GM12878 (cell line): ENCODE data around the gene TRIAP1. TPM values are rescaled to one million over a fixed set of nuclear protein-coding genes. Genes with fewer than 3 reads are reported as not detected.

Experiments
- ATAC-seq: fragments of 200-7000 bp; cut with Tn5 transposase; 3 replicates; pipeline ENCODE4 v1.9.1; 2020; ENCODE audit warnings: mild to moderate bottlenecking, moderate library complexity
- BruUV-seq: library from RNA; stranded (reverse); fragments of 400-500 nt; replicated peaks from 2 replicates; lab custom pipeline; 2021; lab: Mats Ljungman, UMichigan
- CTCF ChIA-PET: fragments of 300-600 bp; sonication (Branson Sonifier 250); formaldehyde crosslinking; extraction: SDS; loops from one replicate; lab custom pipeline; 2021; ENCODE audit warnings: inconsistent platforms; lab: Yijun Ruan, JAX
- POLR2A ChIA-PET: fragments of 350-600 bp; formaldehyde crosslinking; extraction: SDS; loops from one replicate; lab custom pipeline; 2021; ENCODE audit warnings: inconsistent platforms; lab: Charles Lee
- RAD21 ChIA-PET: fragments of 300-600 bp; sonication (Branson Sonifier 250); formaldehyde crosslinking; loops from one replicate; lab custom pipeline; 2023; ENCODE audit warnings: antibody characterized with exemption; ENCODE audit not compliant: unreplicated experiment; lab: Charles Lee
- SMC1A ChIA-PET: fragments of 300-600 bp; sonication (Branson Sonifier 250); formaldehyde crosslinking; loops from one replicate; lab custom pipeline; 2023; ENCODE audit not compliant: unreplicated experiment, uncharacterized antibody; lab: Charles Lee
- DNase-seq: peaks from one replicate; pipeline ENCODE4 v3.0.0-alpha.2; 2011; ENCODE audit warnings: low read depth, low spot score
- FAIRE-seq: peaks from 3 replicates; lab custom pipeline; 2011; peaks lifted over from hg19 to GRCh38; lab: Jason Lieb, UNC
- H2AFZ ChIP-seq: 2 replicates; pipeline ENCODE4 v1.6.0; 2011; ENCODE audit warnings: low read depth, low read length, control low read depth; ENCODE audit not compliant: control insufficient read depth
- H3K27ac ChIP-seq: 2 replicates; pipeline ENCODE4 v1.5.1; 2011; ENCODE audit warnings: control low read depth; ENCODE audit not compliant: control insufficient read depth, insufficient read depth
- H3K27me3 ChIP-seq, 2 experiments: replicated peaks in 1 of 2; 2 replicates each; pipeline versions ENCODE4 v1.6.0 to v1.6.1; 2011; ENCODE audit warnings: low read length in 1 of 2; ENCODE audit not compliant: control insufficient read depth in 2 of 2, insufficient read depth in 2 of 2
- H3K36me3 ChIP-seq, 2 experiments: 2 replicates each; pipeline ENCODE4 v1.5.1; 2011; ENCODE audit warnings: low read length in 1 of 2; ENCODE audit not compliant: control insufficient read depth in 2 of 2, insufficient read depth in 2 of 2
- H3K4me1 ChIP-seq: 2 replicates; pipeline ENCODE4 v1.6.1; 2011; ENCODE audit warnings: mild to moderate bottlenecking, low read length, moderate library complexity, mixed read lengths; ENCODE audit not compliant: control insufficient read depth, insufficient read depth
- H3K4me2 ChIP-seq: 2 replicates; pipeline ENCODE4 v1.6.0; 2011; ENCODE audit warnings: control low read depth; ENCODE audit not compliant: control insufficient read depth, insufficient read depth
- H3K4me3 ChIP-seq: fragments of 200-600 bp; sonication (generic); 2 replicates; pipeline ENCODE4 v1.5.1; 2016
- H3K79me2 ChIP-seq: 2 replicates; pipeline ENCODE4 v1.6.0; 2011; ENCODE audit warnings: low read length; ENCODE audit not compliant: control insufficient read depth, insufficient read depth
- H3K9ac ChIP-seq: 2 replicates; pipeline ENCODE4 v1.8.0; 2011; ENCODE audit warnings: low read length, control low read depth, mixed read lengths; ENCODE audit not compliant: control insufficient read depth, insufficient read depth
- H3K9me3 ChIP-seq: replicated peaks from 3 replicates; pipeline ENCODE4 v1.5.1; 2011; ENCODE audit warnings: mild to moderate bottlenecking, low read length; ENCODE audit not compliant: control insufficient read depth, insufficient read depth
- H4K20me1 ChIP-seq: 2 replicates; pipeline ENCODE4 v1.6.0; 2011; ENCODE audit not compliant: control insufficient read depth, insufficient read depth
- CEBPB ChIP-seq, 2 experiments: fragments of 150-350 bp in 1 of 2; IDR thresholded peaks; 2 replicates each; pipeline ENCODE4 v1.6.1; 2012 to 2014; ENCODE audit warnings: low read depth in 2 of 2, low read length in 2 of 2, borderline replicate concordance in 1 of 2, inconsistent platforms in 1 of 2
- DPF2 ChIP-seq: fragments of 450-650 bp; IDR thresholded peaks from 2 replicates; pipeline ENCODE4 v1.6.1; 2017; ENCODE audit warnings: mild to moderate bottlenecking
- EP300 ChIP-seq, 2 experiments: fragments of 150-350 bp in 1 of 2; IDR thresholded peaks; 2 replicates each; pipeline ENCODE4 v1.6.1; 2011 to 2012; ENCODE audit warnings: low read depth in 2 of 2, low read length in 2 of 2, borderline replicate concordance in 1 of 2, improper control_type of control experiment in 1 of 2, inconsistent platforms in 1 of 2; ENCODE audit not compliant: control insufficient read depth in 1 of 2
- FOXM1 ChIP-seq: IDR thresholded peaks from 2 replicates; pipeline ENCODE4 v1.6.1; 2012; ENCODE audit warnings: low read depth, mild to moderate bottlenecking, inconsistent platforms, low read length, moderate library complexity
- IKZF1 ChIP-seq: fragments of 450-650 bp; conservative IDR thresholded peaks from 2 replicates; pipeline ENCODE4 v1.6.1; 2017; ENCODE audit warnings: antibody characterized with exemption, mild to moderate bottlenecking
- IRF4 ChIP-seq: IDR thresholded peaks from 2 replicates; pipeline ENCODE4 v1.6.1; 2011; ENCODE audit warnings: low read depth, low read length
- KDM1A ChIP-seq: fragments of 200-600 bp; sonication (generic); IDR thresholded peaks from 2 replicates; pipeline ENCODE4 v1.6.1; 2016; ENCODE audit warnings: borderline replicate concordance
- NBN ChIP-seq: fragments of 450-650 bp; IDR thresholded peaks from 2 replicates; pipeline ENCODE4 v1.6.1; 2016
- NFIC ChIP-seq: IDR thresholded peaks from 2 replicates; pipeline ENCODE4 v1.6.1; 2012; ENCODE audit warnings: low read depth, mild to moderate bottlenecking, inconsistent platforms, low read length, moderate library complexity
- RUNX3 ChIP-seq: IDR thresholded peaks from 2 replicates; pipeline ENCODE4 v1.6.1; 2012; ENCODE audit warnings: low read length, inconsistent platforms
- SREBF1 ChIP-seq: IDR thresholded peaks from 2 replicates; pipeline ENCODE4 v1.6.1; 2012; ENCODE audit warnings: mild to moderate bottlenecking, low read length
- ZNF622 ChIP-seq: fragments of 450-650 bp; IDR thresholded peaks from 2 replicates; pipeline ENCODE4 v1.6.1; 2017; ENCODE audit warnings: mild to moderate bottlenecking, inconsistent platforms
- WGBS: methylation state at CpG from one replicate; pipeline ENCODE4 v1.1.6; 2016; ENCODE audit warnings: low lambda C conversion rate; ENCODE audit not compliant: insufficient replicate concordance, insufficient coverage; ENCODE audit errors: missing lambda C conversion rate; 5-methylcytosine and 5-hydroxymethylcytosine counted together
- in situ Hi-C: fragments of 300-500 bp; cut with MboI; formaldehyde crosslinking; loops from 9 replicates; pipeline ENCODE4 v1.14.3; 2018; ENCODE audit warnings: mixed read lengths
- intact Hi-C: fragments of 100-400 bp; cut with micrococcal nuclease; formaldehyde crosslinking; loops from one replicate; pipeline ENCODE4 v1.14.2; 2022; ENCODE audit not compliant: unreplicated experiment
- polyA plus RNA-seq, 11 experiments: library from polyadenylated mRNA; depleted of rRNA in 4 of 11; unstranded in 6 of 11; stranded (reverse) in 5 of 11; fragments of >200 nt; fragmentation: Nextera tagmentation in 4 of 11; fragmentation: Illumina TruSeq in 1 of 11; extraction: Ambion mirVana in 4 of 11; extraction: Trizol in 1 of 11; gene quantifications; 1 replicate in 1 of 11; 2 replicates in 10 of 11; pipeline versions ENCODE4 v1.2.1 to v1.2.3, GENCODE V29; 2011 to 2016; ENCODE audit warnings: inconsistent platforms in 2 of 11, missing spikeins in 2 of 11, low read depth in 1 of 11
- total RNA-seq, 4 experiments: library from RNA; depleted of rRNA in 3 of 4; stranded (reverse); fragments of >200 nt in 3 of 4; fragmentation: Illumina TruSeq in 1 of 4; extraction: Trizol in 1 of 4; gene quantifications; 2 replicates each; pipeline versions ENCODE4 v1.2.1 to v1.2.3, GENCODE V29; 2013 to 2021
- TF ChIP-seq, protein P1 (sequence below): IDR thresholded peaks from 2 replicates; pipeline ENCODE4 v1.6.1; 2012; ENCODE audit warnings: low read length, inconsistent platforms

The TRIAP1 gene
- total and polyA plus RNA-seq, 10 of the 15 experiments (the other 5 are each of a cell fraction or from before 2014, with no cell fraction given): 44.8 to 346 (median 80.8) TPM

DNA sequence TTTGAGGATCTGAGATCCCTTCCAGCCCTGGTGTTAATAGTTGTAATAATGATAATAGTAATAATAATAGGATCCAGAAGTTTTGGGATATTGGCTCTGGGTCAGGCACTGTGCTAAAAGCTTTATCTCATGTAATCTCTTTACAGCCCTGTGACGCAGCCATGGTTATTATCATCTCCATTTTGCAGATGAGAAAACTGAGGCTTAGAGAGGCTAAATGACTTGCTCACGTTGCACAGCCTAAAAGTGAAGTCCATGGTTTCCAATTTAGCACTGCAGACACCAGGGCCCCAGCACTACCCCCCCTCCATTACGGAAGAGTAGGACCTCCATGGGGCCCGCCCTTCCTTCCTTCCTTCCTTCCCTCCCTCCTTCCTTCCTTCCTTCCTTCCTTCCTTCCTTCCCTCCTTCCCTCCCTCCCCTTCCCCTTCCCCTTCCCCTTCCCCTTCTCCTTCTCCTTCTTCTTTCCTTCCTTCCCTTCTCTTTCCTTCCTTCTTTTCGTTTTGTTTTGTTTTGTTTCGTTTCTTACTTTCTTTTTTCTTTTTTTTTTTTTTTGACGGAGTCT, 23.2 kb downstream of the TRIAP1 start:
- H3K4me3 ChIP-seq: no peak overlapping the region
- RAD21 ChIA-PET: no interaction called here
- no peak overlapping the region for H3K27ac ChIP-seq
- 18% methylated on average over 4 of the region's 7 CpGs for WGBS
- H3K9me3 ChIP-seq: no peaks in the 10 kb centered on the region
- FAIRE-seq (no peak), DNase-seq (no peak), ATAC-seq (no peak)
- in situ Hi-C loops (no loop called here), intact Hi-C loops (no loop called here)
- H3K27me3 ChIP-seq: no peaks in the 10 kb centered on the region; a peak in 1 of 4 replicates
- H3K4me1 ChIP-seq: no peaks in the 10 kb centered on the region
- no TSS peak for BruUV-seq
- H3K9ac ChIP-seq: no peak overlapping the region
- H3K79me2 ChIP-seq: no peaks in the 10 kb centered on the region
- POLR2A ChIA-PET: no interaction called here
- TF ChIP-seq SREBF1 (no peak), NBN (no peak), RUNX3 (no peak), IKZF1 (no peak), NFIC (no peak), DPF2 (no peak), FOXM1 (no peak), EP300 (IDR thresholded peaks at IDR 0.05; ENCODE audit: borderline replicate concordance in 1 of 2, control insufficient read depth in 1 of 2, low read depth in 2 of 2, low read length in 2 of 2) (no peak), KDM1A (no peak), CEBPB (IDR thresholded peaks at IDR 0.05; ENCODE audit: borderline replicate concordance in 1 of 2, low read depth in 2 of 2, low read length in 2 of 2) (no peak), IRF4 (no peak), ZNF622 (no peak)
- TF ChIP-seq, protein P1, sequence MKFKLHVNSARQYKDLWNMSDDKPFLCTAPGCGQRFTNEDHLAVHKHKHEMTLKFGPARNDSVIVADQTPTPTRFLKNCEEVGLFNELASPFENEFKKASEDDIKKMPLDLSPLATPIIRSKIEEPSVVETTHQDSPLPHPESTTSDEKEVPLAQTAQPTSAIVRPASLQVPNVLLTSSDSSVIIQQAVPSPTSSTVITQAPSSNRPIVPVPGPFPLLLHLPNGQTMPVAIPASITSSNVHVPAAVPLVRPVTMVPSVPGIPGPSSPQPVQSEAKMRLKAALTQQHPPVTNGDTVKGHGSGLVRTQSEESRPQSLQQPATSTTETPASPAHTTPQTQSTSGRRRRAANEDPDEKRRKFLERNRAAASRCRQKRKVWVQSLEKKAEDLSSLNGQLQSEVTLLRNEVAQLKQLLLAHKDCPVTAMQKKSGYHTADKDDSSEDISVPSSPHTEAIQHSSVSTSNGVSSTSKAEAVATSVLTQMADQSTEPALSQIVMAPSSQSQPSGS: no peak
- no peak overlapping the region for H2AFZ ChIP-seq
- H3K36me3 ChIP-seq: no peaks in the 10 kb centered on the region
- no peak overlapping the region for H3K4me2 ChIP-seq
- CTCF ChIA-PET: no interaction called here
- no peaks in the 10 kb centered on the region for H4K20me1 ChIP-seq
- SMC1A ChIA-PET: no interaction called here
